HepG2 (cell line): ENCODE measurements around the gene TMEM14C. TPM values are rescaled to one million over a fixed set of nuclear protein-coding genes. Genes with fewer than 3 reads are reported as not detected.
A peak's percentile ranks its signal among the peaks of the same experiment; 100 is the strongest.

ENCODE experiments used
- ARNT ChIP-seq: fragments of 450-650 bp; IDR thresholded peaks from 2 replicates; pipeline ENCODE4 v1.6.1; 2017
- KAT2B ChIP-seq: fragments of 150-350 bp; IDR thresholded peaks from 2 replicates; pipeline ENCODE4 v1.6.1; 2014; ENCODE audit warnings: low read depth, low read length, borderline replicate concordance
- NFIC ChIP-seq: IDR thresholded peaks from 2 replicates; pipeline ENCODE4 v1.6.1; 2012; ENCODE audit warnings: mild to moderate bottlenecking, low read length, inconsistent platforms
- NFYC ChIP-seq: IDR thresholded peaks from 2 replicates; pipeline ENCODE4 v1.6.1; 2016; ENCODE audit warnings: missing genetic modification reagents, missing compliant biosample characterization
- SCMH1 ChIP-seq: sonication (generic); formaldehyde crosslinking; IDR thresholded peaks from 2 replicates; pipeline ENCODE4 v1.9.0; 2021; ENCODE audit warnings: missing genetic modification reagents, mild to moderate bottlenecking, borderline replicate concordance
- SMARCC2 ChIP-seq: fragments of 450-650 bp; IDR thresholded peaks from 2 replicates; pipeline ENCODE4 v1.6.1; 2017; ENCODE audit warnings: antibody characterized with exemption, mild to moderate bottlenecking
- SRSF1 ChIP-seq: fragments of 200-400 bp; formaldehyde crosslinking; optimal IDR thresholded peaks from 2 replicates; pipeline ENCODE3; 2017; ENCODE audit warnings: mild to moderate bottlenecking, low read depth, low read length, moderate library complexity
- ZBTB20 ChIP-seq: sonication (generic); formaldehyde crosslinking; IDR thresholded peaks from 2 replicates; pipeline ENCODE4 v1.8.1; 2023; ENCODE audit warnings: missing genetic modification reagents, low read depth, mild to moderate bottlenecking, borderline replicate concordance
- ZNF557 ChIP-seq: sonication (generic); formaldehyde crosslinking; IDR thresholded peaks from 2 replicates; pipeline ENCODE4 v1.4.0; 2020; ENCODE audit warnings: missing genetic modification reagents
- ZNF619 ChIP-seq: sonication (generic); formaldehyde crosslinking; IDR thresholded peaks from 2 replicates; pipeline ENCODE4 v1.4.0; 2020; ENCODE audit warnings: mild to moderate bottlenecking, missing genetic modification reagents
- ZNF777 ChIP-seq: sonication (generic); formaldehyde crosslinking; IDR thresholded peaks from 2 replicates; pipeline ENCODE4 v1.4.0; 2020; ENCODE audit warnings: missing genetic modification reagents
- polyA plus RNA-seq, 8 experiments: library from polyadenylated mRNA; depleted of rRNA in 3 of 8; stranded (reverse) in 7 of 8; unstranded in 1 of 8; fragments of >200 nt; fragmentation: Illumina TruSeq in 4 of 8; extraction: Trizol in 4 of 8; gene quantifications; 2 replicates each; pipeline versions ENCODE4 v1.2.1 to v1.2.3, GENCODE V29; 2011 to 2016; ENCODE audit warnings: low read depth in 4 of 8, missing spikeins in 1 of 8, mixed read lengths in 1 of 8; ENCODE audit not compliant: insufficient read depth in 1 of 8
- total RNA-seq, 5 experiments: library from RNA; depleted of rRNA; stranded (reverse); fragments of >200 nt; fragmentation: Illumina TruSeq; extraction: Trizol; gene quantifications; 2 replicates each; pipeline ENCODE4 v1.2.3, GENCODE V29; 2016; ENCODE audit warnings: low read depth in 1 of 5
- TF ChIP-seq, protein P1 (sequence below): sonication (generic); formaldehyde crosslinking; IDR thresholded peaks from 2 replicates; pipeline ENCODE4 v1.8.1; 2023; ENCODE audit warnings: mild to moderate bottlenecking, inconsistent platforms, moderate library complexity, missing genetic modification reagents, borderline replicate concordance
- TF ChIP-seq, protein P2 (sequence below): IDR thresholded peaks from 2 replicates; pipeline ENCODE4 v1.6.1; 2018; ENCODE audit warnings: missing genetic modification reagents
- TF ChIP-seq, protein P3 (sequence below): IDR thresholded peaks from 2 replicates; pipeline ENCODE4 v1.6.1; 2016; ENCODE audit warnings: missing compliant biosample characterization, missing genetic modification reagents, borderline replicate concordance
- TF ChIP-seq, protein P4 (sequence below): conservative IDR thresholded peaks from 2 replicates; pipeline ENCODE4 v1.6.1; 2018; ENCODE audit warnings: missing genetic modification reagents
- TF ChIP-seq, protein P5 (sequence below), 2 experiments: sonication (generic) in 1 of 2; formaldehyde crosslinking in 1 of 2; IDR thresholded peaks; 2 replicates each; pipeline versions ENCODE4 v1.5.1 to v1.6.1; 2011 to 2020; ENCODE audit warnings: borderline replicate concordance in 1 of 2, low read depth in 1 of 2, low read length in 1 of 2, mild to moderate bottlenecking in 1 of 2, missing genetic modification reagents in 1 of 2, moderate library complexity in 1 of 2
- TF ChIP-seq, protein P6 (sequence below): sonication (generic); formaldehyde crosslinking; IDR thresholded peaks from 2 replicates; pipeline ENCODE4 v1.8.0; 2022; ENCODE audit warnings: missing genetic modification reagents, low read depth, mild to moderate bottlenecking, borderline replicate concordance
- TF ChIP-seq, protein P7 (sequence below): sonication (generic); formaldehyde crosslinking; IDR thresholded peaks from 2 replicates; pipeline ENCODE4 v1.8.0; 2022; ENCODE audit warnings: missing genetic modification reagents, mild to moderate bottlenecking, borderline replicate concordance

The TMEM14C gene
- total and polyA plus RNA-seq, 2 of the 13 experiments (the other 11 are each of a cell fraction or from before 2014, with no cell fraction given): 184 TPM

DNA sequence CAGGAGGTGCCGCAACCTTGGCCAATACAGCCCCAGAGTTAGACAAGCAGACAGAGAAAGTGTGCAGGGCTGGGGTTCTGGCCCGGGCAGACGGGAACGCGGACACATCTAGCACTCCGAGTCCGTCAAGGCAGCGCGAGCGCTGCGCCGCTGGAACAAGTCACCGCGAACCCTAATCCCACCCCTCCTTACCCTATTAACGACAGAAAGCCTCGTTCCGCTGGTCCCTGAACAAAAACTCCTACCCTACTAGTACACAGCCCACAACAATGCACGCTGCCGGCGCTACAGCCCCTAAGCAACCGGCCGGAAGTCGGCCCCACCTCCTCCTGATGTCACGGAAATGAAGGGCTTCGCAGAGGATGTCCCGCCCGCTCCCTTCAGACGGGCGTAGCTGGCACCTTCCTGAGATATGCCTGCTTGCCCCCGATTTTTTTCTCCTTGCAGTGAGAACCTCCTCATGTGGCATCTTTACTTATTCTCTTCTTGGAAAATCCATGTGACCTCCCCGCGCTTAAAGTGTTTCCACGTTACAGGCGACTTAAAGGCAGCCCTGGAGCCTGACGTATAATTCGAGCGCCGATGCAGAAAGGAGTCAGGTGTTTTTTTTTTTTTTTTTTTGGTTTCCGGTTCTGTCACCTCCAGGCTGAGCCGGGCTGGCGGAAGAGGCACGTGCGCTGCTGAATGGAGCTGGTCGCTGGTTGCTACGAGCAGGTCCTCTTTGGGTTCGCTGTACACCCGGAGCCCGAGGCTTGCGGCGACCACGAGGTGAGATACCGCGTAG lies 28.4 kb upstream of the TMEM14C start, which contains the start of the genes C6orf52 and PAK1IP1 (continued):
- TF ChIP-seq KAT2B (0 out of 2 replicates have a peak, but pooled peaks have one; percentile 14), ARNT (no peak), ZBTB20 (0 out of 2 replicates have a peak, but pooled peaks have one; percentile 4), ZNF619 (peak; percentile 80; the same call in 1 of the 2 replicates), ZNF557 (peak; percentile 70; the same call in 1 of the 2 replicates), SCMH1 (no peak), NFYC (CRISPR knock-in tag) (peak; percentile 16; the same call in 1 of the 2 replicates), SMARCC2 (no peak), SRSF1 (peak; percentile 82), NFIC (peak; percentile 50; the same call in 1 of the 2 replicates), ZNF777 (CRISPR knock-in tag) (peak; percentile 74)
- TF ChIP-seq, protein P1, sequence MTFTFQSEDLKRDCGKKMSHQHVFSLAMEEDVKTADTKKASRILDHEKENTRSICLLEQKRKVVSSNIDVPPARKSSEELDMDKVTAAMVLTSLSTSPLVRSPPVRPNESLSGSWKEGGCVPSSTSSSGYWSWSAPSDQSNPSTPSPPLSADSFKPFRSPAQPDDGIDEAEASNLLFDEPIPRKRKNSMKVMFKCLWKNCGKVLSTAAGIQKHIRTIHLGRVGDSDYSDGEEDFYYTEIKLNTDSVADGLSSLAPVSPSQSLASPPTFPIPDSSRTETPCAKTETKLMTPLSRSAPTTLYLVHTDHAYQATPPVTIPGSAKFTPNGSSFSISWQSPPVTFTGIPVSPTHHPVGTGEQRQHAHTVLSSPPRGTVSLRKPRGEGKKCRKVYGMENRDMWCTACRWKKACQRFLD (CRISPR knock-in tag): peak; percentile 68; the same call in 1 of the 2 replicates
- TF ChIP-seq, protein P2, sequence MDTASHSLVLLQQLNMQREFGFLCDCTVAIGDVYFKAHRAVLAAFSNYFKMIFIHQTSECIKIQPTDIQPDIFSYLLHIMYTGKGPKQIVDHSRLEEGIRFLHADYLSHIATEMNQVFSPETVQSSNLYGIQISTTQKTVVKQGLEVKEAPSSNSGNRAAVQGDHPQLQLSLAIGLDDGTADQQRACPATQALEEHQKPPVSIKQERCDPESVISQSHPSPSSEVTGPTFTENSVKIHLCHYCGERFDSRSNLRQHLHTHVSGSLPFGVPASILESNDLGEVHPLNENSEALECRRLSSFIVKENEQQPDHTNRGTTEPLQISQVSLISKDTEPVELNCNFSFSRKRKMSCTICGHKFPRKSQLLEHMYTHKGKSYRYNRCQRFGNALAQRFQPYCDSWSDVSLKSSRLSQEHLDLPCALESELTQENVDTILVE (CRISPR knock-in tag): peak; percentile 91
- TF ChIP-seq, protein P3, sequence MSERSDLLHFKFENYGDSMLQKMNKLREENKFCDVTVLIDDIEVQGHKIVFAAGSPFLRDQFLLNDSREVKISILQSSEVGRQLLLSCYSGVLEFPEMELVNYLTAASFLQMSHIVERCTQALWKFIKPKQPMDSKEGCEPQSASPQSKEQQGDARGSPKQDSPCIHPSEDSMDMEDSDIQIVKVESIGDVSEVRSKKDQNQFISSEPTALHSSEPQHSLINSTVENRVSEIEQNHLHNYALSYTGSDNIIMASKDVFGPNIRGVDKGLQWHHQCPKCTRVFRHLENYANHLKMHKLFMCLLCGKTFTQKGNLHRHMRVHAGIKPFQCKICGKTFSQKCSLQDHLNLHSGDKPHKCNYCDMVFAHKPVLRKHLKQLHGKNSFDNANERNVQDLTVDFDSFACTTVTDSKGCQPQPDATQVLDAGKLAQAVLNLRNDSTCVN (CRISPR knock-in tag): 0 out of 2 replicates have a peak, but pooled peaks have one; percentile 19
- TF ChIP-seq, protein P4, sequence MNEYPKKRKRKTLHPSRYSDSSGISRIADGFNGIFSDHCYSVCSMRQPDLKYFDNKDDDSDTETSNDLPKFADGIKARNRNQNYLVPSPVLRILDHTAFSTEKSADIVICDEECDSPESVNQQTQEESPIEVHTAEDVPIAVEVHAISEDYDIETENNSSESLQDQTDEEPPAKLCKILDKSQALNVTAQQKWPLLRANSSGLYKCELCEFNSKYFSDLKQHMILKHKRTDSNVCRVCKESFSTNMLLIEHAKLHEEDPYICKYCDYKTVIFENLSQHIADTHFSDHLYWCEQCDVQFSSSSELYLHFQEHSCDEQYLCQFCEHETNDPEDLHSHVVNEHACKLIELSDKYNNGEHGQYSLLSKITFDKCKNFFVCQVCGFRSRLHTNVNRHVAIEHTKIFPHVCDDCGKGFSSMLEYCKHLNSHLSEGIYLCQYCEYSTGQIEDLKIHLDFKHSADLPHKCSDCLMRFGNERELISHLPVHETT (CRISPR knock-in tag): 0 out of 2 replicates have a peak, but pooled peaks have one; percentile 71
- TF ChIP-seq, protein P5, sequence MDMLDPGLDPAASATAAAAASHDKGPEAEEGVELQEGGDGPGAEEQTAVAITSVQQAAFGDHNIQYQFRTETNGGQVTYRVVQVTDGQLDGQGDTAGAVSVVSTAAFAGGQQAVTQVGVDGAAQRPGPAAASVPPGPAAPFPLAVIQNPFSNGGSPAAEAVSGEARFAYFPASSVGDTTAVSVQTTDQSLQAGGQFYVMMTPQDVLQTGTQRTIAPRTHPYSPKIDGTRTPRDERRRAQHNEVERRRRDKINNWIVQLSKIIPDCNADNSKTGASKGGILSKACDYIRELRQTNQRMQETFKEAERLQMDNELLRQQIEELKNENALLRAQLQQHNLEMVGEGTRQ (IDR thresholded peaks at IDR 0.05; ENCODE audit: low read depth, low read length): peak; percentile 60
- TF ChIP-seq, protein P5 (CRISPR knock-in tag; IDR thresholded peaks at IDR 0.05; ENCODE audit: borderline replicate concordance): peak; percentile 91
- TF ChIP-seq, protein P6, sequence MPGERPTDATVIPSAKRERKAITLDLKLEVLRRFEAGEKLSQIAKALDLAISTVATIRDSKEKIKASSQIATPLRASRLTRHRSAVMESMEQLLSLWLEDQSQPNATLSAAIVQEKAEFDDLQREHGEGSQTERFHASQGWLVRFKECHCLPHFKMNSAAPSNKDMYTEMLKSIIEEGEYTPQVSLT (CRISPR knock-in tag): no peak
- TF ChIP-seq, protein P7, sequence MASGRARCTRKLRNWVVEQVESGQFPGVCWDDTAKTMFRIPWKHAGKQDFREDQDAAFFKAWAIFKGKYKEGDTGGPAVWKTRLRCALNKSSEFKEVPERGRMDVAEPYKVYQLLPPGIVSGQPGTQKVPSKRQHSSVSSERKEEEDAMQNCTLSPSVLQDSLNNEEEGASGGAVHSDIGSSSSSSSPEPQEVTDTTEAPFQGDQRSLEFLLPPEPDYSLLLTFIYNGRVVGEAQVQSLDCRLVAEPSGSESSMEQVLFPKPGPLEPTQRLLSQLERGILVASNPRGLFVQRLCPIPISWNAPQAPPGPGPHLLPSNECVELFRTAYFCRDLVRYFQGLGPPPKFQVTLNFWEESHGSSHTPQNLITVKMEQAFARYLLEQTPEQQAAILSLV: peak; percentile 53; the same call in 1 of the 2 replicates
